H1 (cell line): Measurements from ENCODE around the gene CAMTA2. TPM values are rescaled to one million over a fixed set of nuclear protein-coding genes. Genes with fewer than 3 reads are reported as not detected.

Experiments
- ASH2L ChIP-seq: fragments of 200-600, 300-600 bp; sonication (generic); IDR thresholded peaks from one replicate; pipeline ENCODE4 v1.7.1; 2017; ENCODE audit warnings: low read length
- BRCA1 ChIP-seq: IDR thresholded peaks from 2 replicates; pipeline ENCODE4 v1.6.1; 2012; ENCODE audit warnings: low read depth, low read length, improper control_type of control experiment
- CBX5 ChIP-seq: fragments of 300-800, 300-1000 bp; sonication (generic); IDR thresholded peaks from 2 replicates; pipeline ENCODE4 v1.7.1; 2016; ENCODE audit warnings: antibody characterized with exemption, low read length, low read depth
- CHD1 ChIP-seq: IDR thresholded peaks from 2 replicates; pipeline ENCODE4 v1.6.1; 2012; ENCODE audit warnings: low read depth, low read length, improper control_type of control experiment
- CREB1 ChIP-seq: IDR thresholded peaks from 2 replicates; pipeline ENCODE4 v1.6.1; 2012; ENCODE audit warnings: inconsistent platforms
- EZH2 ChIP-seq: fragments of 200-600 bp; sonication (generic); IDR thresholded peaks from 2 replicates; pipeline ENCODE4 v1.7.1; 2012; ENCODE audit warnings: low read depth, mild to moderate bottlenecking, moderate library complexity, low read length, inconsistent platforms; ENCODE audit not compliant: severe bottlenecking
- HDAC6 ChIP-seq: IDR thresholded peaks from one replicate; pipeline ENCODE4 v1.7.1; 2012; ENCODE audit warnings: low read depth, mild to moderate bottlenecking, inconsistent platforms, low read length, moderate library complexity
- JUN ChIP-seq: IDR thresholded peaks from 2 replicates; pipeline ENCODE4 v1.6.1; 2011; ENCODE audit warnings: low read depth, mild to moderate bottlenecking, improper control_type of control experiment, low read length
- KDM5A ChIP-seq: fragments of 200-600 bp; IDR thresholded peaks from 2 replicates; pipeline ENCODE4 v1.7.1; 2012; ENCODE audit warnings: mild to moderate bottlenecking, low read length, inconsistent platforms, mixed read lengths
- NRF1 ChIP-seq: IDR thresholded peaks from 2 replicates; pipeline ENCODE4 v1.6.1; 2011; ENCODE audit warnings: mild to moderate bottlenecking, low read depth, low read length, improper control_type of control experiment
- PHF8 ChIP-seq: fragments of 200-600 bp; sonication (generic); conservative IDR thresholded peaks from 2 replicates; pipeline ENCODE4 v1.7.1; 2012; ENCODE audit warnings: low read depth, mild to moderate bottlenecking, inconsistent platforms, low read length, moderate library complexity
- POLR2AphosphoS5 ChIP-seq: IDR thresholded peaks from 2 replicates; pipeline ENCODE4 v1.6.1; 2011; ENCODE audit warnings: low read depth, low read length
- POU5F1 ChIP-seq: IDR thresholded peaks from 2 replicates; pipeline ENCODE4 v1.6.1; 2011; ENCODE audit warnings: low read depth, mild to moderate bottlenecking, low read length, moderate library complexity
- SIN3A ChIP-seq, 2 experiments: IDR thresholded peaks in 1 of 2; conservative IDR thresholded peaks in 1 of 2; 2 replicates each; pipeline ENCODE4 v1.6.1; 2011 to 2012; ENCODE audit warnings: low read length in 2 of 2, improper control_type of control experiment in 1 of 2, low read depth in 1 of 2, mild to moderate bottlenecking in 1 of 2
- SP1 ChIP-seq: IDR thresholded peaks from 2 replicates; pipeline ENCODE4 v1.6.1; 2011; ENCODE audit warnings: low read depth, low read length
- TAF7 ChIP-seq: optimal IDR thresholded peaks from 2 replicates; pipeline ENCODE3; 2011; ENCODE audit warnings: low read depth, mild to moderate bottlenecking, inconsistent platforms, low read length, moderate library complexity, borderline replicate concordance
- TBP ChIP-seq: IDR thresholded peaks from 2 replicates; pipeline ENCODE4 v1.6.1; 2011; ENCODE audit warnings: low read depth, low read length, improper control_type of control experiment
- YY1 ChIP-seq: IDR thresholded peaks from 2 replicates; pipeline ENCODE4 v1.6.1; 2011; ENCODE audit warnings: low read depth, mild to moderate bottlenecking, low read length
- ZNF274 ChIP-seq: IDR thresholded peaks from 2 replicates; pipeline ENCODE4 v1.7.0; 2012; ENCODE audit warnings: low read length, borderline replicate concordance; ENCODE audit errors: extremely low read depth
- polyA plus RNA-seq, 7 experiments: library from polyadenylated mRNA; depleted of rRNA in 3 of 7; stranded (reverse) in 5 of 7; unstranded in 2 of 7; fragments of >200 nt in 5 of 7; fragments of 200-250 nt in 2 of 7; gene quantifications; 1 replicate in 5 of 7; 2 replicates in 1 of 7; 4 replicates in 1 of 7; pipeline versions ENCODE4 v1.2.1 to v1.2.3, GENCODE V29; 2011 to 2013; ENCODE audit warnings: missing spikeins in 2 of 7, mixed read lengths in 2 of 7
- total RNA-seq: library from RNA; stranded (reverse); fragmentation: NEBNext Ultra II Directional; extraction: Animal tissue kit (Norgen Biotek cat#: 25700); gene quantifications from 2 replicates; pipeline ENCODE4 v1.2.1, GENCODE V29; 2021
- TF ChIP-seq, protein P1 (sequence below): IDR thresholded peaks from 2 replicates; pipeline ENCODE4 v1.6.1; 2012; ENCODE audit warnings: inconsistent platforms
- TF ChIP-seq, protein P2 (sequence below): IDR thresholded peaks from 2 replicates; pipeline ENCODE4 v1.6.1; 2012; ENCODE audit warnings: inconsistent platforms
- TF ChIP-seq, protein P3 (sequence below): IDR thresholded peaks from 2 replicates; pipeline ENCODE4 v1.6.1; 2012; ENCODE audit warnings: low read length, inconsistent platforms

CAMTA2 gene
- total and polyA plus RNA-seq, 2 of the 8 experiments (the other 6 are each of a cell fraction or from before 2014, with no cell fraction given), result 5.5 to 12.0 TPM

DNA sequence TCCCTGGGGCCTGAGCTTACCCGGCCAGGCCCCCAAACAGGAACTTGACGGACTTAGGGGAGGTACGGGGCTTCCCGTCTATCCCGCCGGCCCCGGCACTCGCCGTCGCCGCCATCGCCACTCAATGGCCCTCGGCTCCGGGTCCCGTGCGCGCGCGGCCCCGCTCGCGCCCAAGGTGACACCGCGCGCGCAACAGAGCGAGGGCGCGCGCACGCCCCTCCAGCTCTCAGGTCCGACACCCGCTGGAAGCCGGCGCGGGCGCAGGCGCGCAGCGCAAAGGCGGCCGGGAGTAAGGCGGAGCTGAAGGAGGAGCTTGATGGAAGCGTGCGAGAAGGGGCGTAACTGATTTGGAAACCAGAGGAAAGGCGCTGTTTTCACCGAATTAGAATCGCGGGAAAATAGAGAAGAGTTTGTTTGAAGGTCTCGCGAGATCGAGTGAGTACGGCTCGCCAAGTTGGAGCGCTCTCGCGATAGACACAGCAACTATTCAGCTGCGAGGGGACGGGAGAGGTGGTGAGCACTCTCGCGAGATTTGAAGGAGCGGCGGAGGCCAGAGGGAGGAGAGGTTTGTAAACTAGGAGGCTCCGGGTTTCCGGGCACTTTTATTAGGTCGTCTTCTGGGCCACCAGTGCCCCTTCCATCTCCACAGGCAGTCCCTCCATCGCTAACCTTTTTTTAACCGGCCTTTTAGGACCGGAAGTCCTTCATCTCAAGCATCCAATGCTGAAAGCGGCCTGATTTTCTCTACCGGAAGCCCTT lies 47.5 kb downstream of the CAMTA2 start, which contains the start of the genes RNF167 and SLC25A11 (continued):
- TF ChIP-seq HDAC6, result no peak
- TF ChIP-seq CBX5, result no peak
- TF ChIP-seq JUN, result no peak
- TF ChIP-seq NRF1, result peak; percentile 70
- TF ChIP-seq ZNF274, result no peak
- TF ChIP-seq KDM5A, result no peak; the same call in 1 of the 2 replicates
- TF ChIP-seq BRCA1, result peak; percentile 99
- TF ChIP-seq PHF8, result peak; percentile 84
- TF ChIP-seq ASH2L, result peak; percentile 9
- no peak; the same call in 1 of the 2 replicates for TF ChIP-seq CREB1
- TF ChIP-seq TBP, result peak; percentile 45
- no peak for TF ChIP-seq CHD1
- TF ChIP-seq YY1, result 0 out of 2 replicates have a peak, but pooled peaks have one; percentile 68
- TF ChIP-seq SIN3A (conservative IDR thresholded peaks at IDR 0.05 in 1 of 2, IDR thresholded peaks at IDR 0.05 in 1 of 2; ENCODE audit: low read depth in 1 of 2, low read length in 2 of 2), result peak; percentile 79 to 90; a peak in 2 of 4 replicates
- TF ChIP-seq, protein P1, sequence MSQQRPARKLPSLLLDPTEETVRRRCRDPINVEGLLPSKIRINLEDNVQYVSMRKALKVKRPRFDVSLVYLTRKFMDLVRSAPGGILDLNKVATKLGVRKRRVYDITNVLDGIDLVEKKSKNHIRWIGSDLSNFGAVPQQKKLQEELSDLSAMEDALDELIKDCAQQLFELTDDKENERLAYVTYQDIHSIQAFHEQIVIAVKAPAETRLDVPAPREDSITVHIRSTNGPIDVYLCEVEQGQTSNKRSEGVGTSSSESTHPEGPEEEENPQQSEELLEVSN, result no peak; the same call in 1 of the 2 replicates
- TF ChIP-seq, protein P2, sequence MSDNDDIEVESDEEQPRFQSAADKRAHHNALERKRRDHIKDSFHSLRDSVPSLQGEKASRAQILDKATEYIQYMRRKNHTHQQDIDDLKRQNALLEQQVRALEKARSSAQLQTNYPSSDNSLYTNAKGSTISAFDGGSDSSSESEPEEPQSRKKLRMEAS, result peak; percentile 52
- no peak for TF ChIP-seq POU5F1
- TF ChIP-seq TAF7, result peak; percentile 64
- TF ChIP-seq SP1, result 0 out of 2 replicates have a peak, but pooled peaks have one; percentile 7
- TF ChIP-seq, protein P3, sequence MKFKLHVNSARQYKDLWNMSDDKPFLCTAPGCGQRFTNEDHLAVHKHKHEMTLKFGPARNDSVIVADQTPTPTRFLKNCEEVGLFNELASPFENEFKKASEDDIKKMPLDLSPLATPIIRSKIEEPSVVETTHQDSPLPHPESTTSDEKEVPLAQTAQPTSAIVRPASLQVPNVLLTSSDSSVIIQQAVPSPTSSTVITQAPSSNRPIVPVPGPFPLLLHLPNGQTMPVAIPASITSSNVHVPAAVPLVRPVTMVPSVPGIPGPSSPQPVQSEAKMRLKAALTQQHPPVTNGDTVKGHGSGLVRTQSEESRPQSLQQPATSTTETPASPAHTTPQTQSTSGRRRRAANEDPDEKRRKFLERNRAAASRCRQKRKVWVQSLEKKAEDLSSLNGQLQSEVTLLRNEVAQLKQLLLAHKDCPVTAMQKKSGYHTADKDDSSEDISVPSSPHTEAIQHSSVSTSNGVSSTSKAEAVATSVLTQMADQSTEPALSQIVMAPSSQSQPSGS, result peak; percentile 97
- peak; percentile 58; the same call in 1 of the 2 replicates for TF ChIP-seq POLR2AphosphoS5
- TF ChIP-seq EZH2, result no peak
